Left ventricle myocardium inferior (tissue), 1 donor: ENCODE data around the gene MRPS23. TPM values are rescaled to one million over a fixed set of nuclear protein-coding genes. Genes with fewer than 3 reads are reported as not detected.

Experiments used
- DNase-seq: peaks from one replicate; pipeline ENCODE4 v3.0.0-alpha.2; 2020
- H3K27ac ChIP-seq: fragments of 200-600 bp; replicated peaks from 2 replicates; pipeline ENCODE4 v1.8.0; 2021
- H3K27me3 ChIP-seq: fragments of 200-600 bp; 2 replicates; pipeline ENCODE4 v1.8.0; 2021; ENCODE audit warnings: low read depth
- H3K36me3 ChIP-seq: fragments of 200-600 bp; 2 replicates; pipeline ENCODE4 v1.8.0; 2021
- H3K4me1 ChIP-seq: fragments of 200-600 bp; 2 replicates; pipeline ENCODE4 v1.8.0; 2021
- H3K4me3 ChIP-seq: fragments of 200-600 bp; 2 replicates; pipeline ENCODE4 v1.8.0; 2021; ENCODE audit warnings: mild to moderate bottlenecking, moderate library complexity
- H3K9me3 ChIP-seq: fragments of 200-600 bp; replicated peaks from 2 replicates; pipeline ENCODE4 v1.8.0; 2021
- intact Hi-C: fragments of 100-400 bp; cut with micrococcal nuclease; formaldehyde crosslinking; loops from one replicate; pipeline ENCODE4 v1.11.0; 2022
- total RNA-seq: library from RNA; stranded (reverse); fragmentation: NEBNext Ultra II Directional; extraction: Animal tissue kit (Norgen Biotek cat#: 25700); gene quantifications from one replicate; pipeline ENCODE4 v1.2.1, GENCODE V29; 2021
- TF ChIP-seq, protein P1 (sequence below): fragments of 200-600 bp; IDR thresholded peaks from 2 replicates; pipeline ENCODE4 v1.8.0; 2021; ENCODE audit warnings: antibody characterized with exemption, mild to moderate bottlenecking, borderline replicate concordance
- donor health status: DM: no; HTN: yes; CAD: no; lungs with severe emphysema.

MRPS23 gene
- total RNA-seq, 1 donor from 2014 or later: 89.4 TPM

DNA sequence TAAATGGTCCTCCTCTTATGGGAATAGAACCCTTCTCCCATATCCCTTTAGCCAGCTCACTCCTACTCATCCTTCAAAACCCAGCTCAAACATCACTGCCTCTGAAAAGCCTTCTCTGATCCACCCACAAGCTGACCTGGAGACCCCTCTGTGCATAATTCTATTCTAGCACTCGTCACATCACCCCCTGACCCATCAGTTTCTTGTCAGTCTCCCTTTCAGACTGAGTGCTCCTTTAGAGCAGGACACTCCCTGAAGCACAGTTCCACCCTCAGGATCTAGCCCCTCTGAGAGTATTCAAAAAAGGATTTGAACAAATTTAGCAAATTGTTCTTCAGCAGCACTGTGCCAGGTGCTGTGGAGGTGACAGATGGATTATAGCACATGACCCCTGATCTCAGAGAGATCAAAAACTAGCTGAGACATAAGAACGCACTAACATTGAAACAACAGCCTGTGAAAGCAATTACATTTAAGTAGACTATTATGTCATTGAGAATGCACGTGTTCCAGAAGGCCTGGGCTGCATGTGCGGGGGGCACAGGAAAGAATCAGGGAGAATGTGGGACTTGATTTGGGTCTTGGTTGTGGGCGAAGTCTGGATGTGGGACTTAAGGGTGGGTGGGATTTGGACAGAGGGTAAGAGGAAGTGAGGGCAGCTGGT is 43.5 kb downstream of the MRPS23 start:
- peaks cover 6% of the 10 kb centered on the region for H3K9me3 ChIP-seq

DNA sequence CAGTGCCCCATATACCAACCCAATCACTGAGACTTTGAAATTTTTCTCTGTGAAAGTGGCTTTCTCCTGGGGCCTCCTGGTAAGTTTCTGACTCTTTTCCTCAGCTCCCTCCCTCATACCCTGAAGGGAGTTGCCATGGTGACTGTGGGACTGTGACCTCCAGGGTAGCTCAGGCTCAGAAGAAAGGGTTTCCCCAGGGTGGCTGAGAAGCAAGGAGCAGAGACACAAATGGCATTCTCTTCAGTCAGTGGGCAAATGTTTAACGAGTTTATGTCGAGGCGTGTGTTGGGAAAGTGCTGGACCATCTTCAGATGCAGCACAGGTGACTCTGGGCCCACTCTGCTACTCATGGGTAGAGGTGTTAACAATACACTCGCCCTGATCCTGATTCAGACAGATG is 46.8 kb downstream of the MRPS23 start:
- intact Hi-C loops: no loop called here
- H3K27ac ChIP-seq: no peak overlapping the region
- TF ChIP-seq, protein P1, sequence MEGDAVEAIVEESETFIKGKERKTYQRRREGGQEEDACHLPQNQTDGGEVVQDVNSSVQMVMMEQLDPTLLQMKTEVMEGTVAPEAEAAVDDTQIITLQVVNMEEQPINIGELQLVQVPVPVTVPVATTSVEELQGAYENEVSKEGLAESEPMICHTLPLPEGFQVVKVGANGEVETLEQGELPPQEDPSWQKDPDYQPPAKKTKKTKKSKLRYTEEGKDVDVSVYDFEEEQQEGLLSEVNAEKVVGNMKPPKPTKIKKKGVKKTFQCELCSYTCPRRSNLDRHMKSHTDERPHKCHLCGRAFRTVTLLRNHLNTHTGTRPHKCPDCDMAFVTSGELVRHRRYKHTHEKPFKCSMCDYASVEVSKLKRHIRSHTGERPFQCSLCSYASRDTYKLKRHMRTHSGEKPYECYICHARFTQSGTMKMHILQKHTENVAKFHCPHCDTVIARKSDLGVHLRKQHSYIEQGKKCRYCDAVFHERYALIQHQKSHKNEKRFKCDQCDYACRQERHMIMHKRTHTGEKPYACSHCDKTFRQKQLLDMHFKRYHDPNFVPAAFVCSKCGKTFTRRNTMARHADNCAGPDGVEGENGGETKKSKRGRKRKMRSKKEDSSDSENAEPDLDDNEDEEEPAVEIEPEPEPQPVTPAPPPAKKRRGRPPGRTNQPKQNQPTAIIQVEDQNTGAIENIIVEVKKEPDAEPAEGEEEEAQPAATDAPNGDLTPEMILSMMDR: no peak
- no peak overlapping the region for H3K4me3 ChIP-seq
- H3K27me3 ChIP-seq: no peaks in the 10 kb centered on the region
- no peak for DNase-seq
- H3K36me3 ChIP-seq: peaks cover 4% of the 10 kb centered on the region
- peaks cover 11% of the 10 kb centered on the region for H3K4me1 ChIP-seq
- peaks cover 18% of the 10 kb centered on the region for H3K9me3 ChIP-seq

More for the DNA sequence above, 43.5 kb downstream of the MRPS23 start:
- Histone ChIP-seq H3K27me3 (no peaks in the 10 kb centered on the region), H3K4me1 (peaks cover 27% of the 10 kb centered on the region), H3K4me3 (no peak overlapping the region), H3K27ac (no peak overlapping the region), H3K36me3 (peaks cover 3% of the 10 kb centered on the region)
- TF ChIP-seq, protein P1: no peak
- DNase-seq: no peak
- intact Hi-C loops: no loop called here

DNA sequence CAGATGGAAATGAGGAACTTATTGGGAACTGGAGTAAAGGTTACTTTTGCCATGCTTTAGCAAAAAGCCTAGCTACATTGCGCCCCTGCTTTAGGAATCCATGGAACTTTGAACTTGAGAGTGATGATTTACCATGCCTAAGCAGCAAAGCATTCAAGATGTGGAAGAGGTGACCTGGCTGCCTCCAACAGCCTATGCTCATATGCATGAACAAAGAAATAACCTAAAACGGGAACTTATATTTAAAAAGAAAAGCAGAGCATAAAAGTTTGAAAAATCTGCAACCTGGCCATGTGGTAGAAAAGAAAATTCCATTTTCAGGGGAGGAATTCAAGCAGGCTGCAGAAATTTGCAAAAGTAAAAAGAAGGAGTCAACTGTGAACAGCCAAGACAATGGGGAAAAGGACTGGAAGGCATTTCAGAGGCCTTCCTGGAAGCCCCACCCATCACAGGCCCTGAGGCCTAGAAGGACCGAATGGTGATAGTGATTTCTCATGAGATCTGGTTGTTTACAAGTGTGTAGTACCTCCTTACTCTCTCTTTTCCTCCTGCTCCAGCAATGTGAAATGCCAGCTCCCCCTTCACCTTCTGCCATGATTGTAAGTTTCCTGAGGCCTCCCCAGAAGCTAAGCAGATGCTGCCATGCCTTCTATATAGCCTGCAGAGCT is 48.7 kb downstream of the MRPS23 start:
- H3K36me3 ChIP-seq: peaks cover 4% of the 10 kb centered on the region
- peaks cover 18% of the 10 kb centered on the region for H3K9me3 ChIP-seq
- no peaks in the 10 kb centered on the region for H3K4me1 ChIP-seq
- intact Hi-C loops: no loop called here
- no peak overlapping the region for H3K27ac ChIP-seq
- H3K27me3 ChIP-seq: no peaks in the 10 kb centered on the region
- no peak for DNase-seq
- no peak overlapping the region for H3K4me3 ChIP-seq
- TF ChIP-seq, protein P1: no peak

DNA sequence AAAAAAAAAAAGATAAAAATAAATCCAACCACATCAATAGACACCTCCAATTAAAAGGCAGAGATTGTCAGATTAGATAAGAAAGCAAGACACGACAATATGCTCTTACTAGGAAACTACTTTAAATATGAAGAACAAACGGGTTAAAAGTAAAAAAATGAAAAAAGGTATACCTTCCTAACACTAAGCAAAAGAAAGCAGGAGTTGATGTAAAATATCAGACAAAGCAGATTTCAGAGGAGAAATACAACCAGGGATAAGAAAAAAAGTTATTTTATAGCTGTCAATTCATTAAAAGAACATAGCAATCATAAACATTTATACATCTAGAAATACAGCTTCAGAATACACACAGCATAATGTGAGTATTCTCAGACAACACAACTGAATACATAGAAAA is 55.0 kb downstream of the MRPS23 start:
- intact Hi-C loops: no loop called here
- no peak for DNase-seq
- H3K9me3 ChIP-seq: no peaks in the 10 kb centered on the region
- H3K4me3 ChIP-seq: no peak overlapping the region
- TF ChIP-seq, protein P1: no peak
- H3K4me1 ChIP-seq: no peaks in the 10 kb centered on the region
- no peak overlapping the region for H3K27ac ChIP-seq
- peaks cover 3% of the 10 kb centered on the region for H3K27me3 ChIP-seq
- H3K36me3 ChIP-seq: no peaks in the 10 kb centered on the region

DNA sequence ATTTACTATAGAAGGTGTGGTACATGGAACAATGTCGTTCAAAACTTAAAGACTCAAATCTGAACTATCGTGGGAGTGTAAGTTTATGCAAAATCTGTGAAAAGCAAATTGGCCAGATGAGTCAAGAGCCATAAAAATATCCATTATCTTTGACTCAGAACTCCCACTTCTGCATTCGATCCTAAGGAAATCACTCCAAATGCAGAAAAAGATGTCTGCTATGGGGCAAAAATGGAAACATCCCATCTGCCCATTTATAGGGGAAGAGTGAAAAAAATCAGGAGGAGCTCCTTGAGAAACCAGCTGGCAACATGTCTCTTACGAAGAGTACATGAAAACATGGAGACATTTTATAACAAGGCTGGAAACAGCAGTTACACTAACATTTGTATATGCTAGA is 61.1 kb downstream of the MRPS23 start:
- peaks cover 11% of the 10 kb centered on the region for H3K27me3 ChIP-seq
- TF ChIP-seq, protein P1: no peak
- H3K4me3 ChIP-seq: no peak overlapping the region
- H3K36me3 ChIP-seq: no peaks in the 10 kb centered on the region
- no peak for DNase-seq
- intact Hi-C loops: no loop called here
- H3K4me1 ChIP-seq: peaks cover 8% of the 10 kb centered on the region
- H3K27ac ChIP-seq: no peak overlapping the region
- no peaks in the 10 kb centered on the region for H3K9me3 ChIP-seq
